ENCODE results near the gene FITM1.

The FITM1 gene

GRCh38 chr14:24145690-24146452 is 15.4 kb downstream of the FITM1 start:
- H3K36me3 ChIP-seq (ENCODE audit: control insufficient read depth in 1 of 2, insufficient read depth in 2 of 2, low read length in 2 of 2) = peaks cover 21 to 28% of the 10 kb centered on the region in 2 donors
- H3K27me3 ChIP-seq (ENCODE audit: low read depth, low read length) = no peaks in the 10 kb centered on the region
- H3K9me3 ChIP-seq (ENCODE audit: control insufficient read depth in 1 of 2, low read length in 2 of 2) = no peaks in the 10 kb centered on the region
- H3K4me1 ChIP-seq (ENCODE audit: control insufficient read depth in 1 of 2, insufficient read depth in 2 of 2, low read length in 2 of 2) = peaks cover 16 to 37% of the 10 kb centered on the region in 2 donors
- peak overlapping the region; percentile 80 to 94 for H3K4me3 ChIP-seq (ENCODE audit: low read depth in 1 of 2, low read length in 2 of 2)
- H3K27ac ChIP-seq (ENCODE audit: low read length) = peak overlapping the region; percentile 90

DNA sequence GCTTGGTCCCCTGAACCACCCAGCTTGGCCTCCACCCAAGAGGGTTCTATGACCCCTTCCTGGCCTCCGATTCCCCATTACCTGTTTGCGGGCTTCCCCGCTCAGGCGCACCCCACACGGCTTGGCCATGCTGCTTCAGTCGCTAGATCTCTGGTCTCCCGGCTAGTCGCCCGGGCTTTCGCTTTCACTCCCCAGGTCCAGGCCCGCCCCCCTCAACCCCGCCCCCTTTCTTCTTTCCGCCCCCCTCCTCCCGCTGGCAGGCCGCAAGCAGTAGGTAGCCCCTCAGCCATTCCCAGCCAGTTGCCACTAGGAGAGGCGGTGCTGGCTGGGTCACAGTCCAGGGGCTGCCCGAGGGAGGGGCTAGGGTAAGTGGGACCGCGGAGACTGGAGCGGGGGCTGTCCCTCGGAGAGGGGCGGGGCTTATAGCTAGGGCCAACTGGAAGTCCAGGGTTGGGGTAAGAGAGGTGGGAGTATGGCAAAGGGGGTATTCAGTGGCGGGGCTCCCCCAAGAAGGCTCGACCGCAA is 16.1 kb downstream of the FITM1 start, which contains the start of gene PSME2:
TSS of gene PSME2 (minus strand) at position 158 of the 525 bp plus-strand sequence. CDS start at position 129, 29 bp downstream.
- peak within 1 kb of the TSS; percentile 90 for H3K27ac ChIP-seq (ENCODE audit: low read length)

DNA sequence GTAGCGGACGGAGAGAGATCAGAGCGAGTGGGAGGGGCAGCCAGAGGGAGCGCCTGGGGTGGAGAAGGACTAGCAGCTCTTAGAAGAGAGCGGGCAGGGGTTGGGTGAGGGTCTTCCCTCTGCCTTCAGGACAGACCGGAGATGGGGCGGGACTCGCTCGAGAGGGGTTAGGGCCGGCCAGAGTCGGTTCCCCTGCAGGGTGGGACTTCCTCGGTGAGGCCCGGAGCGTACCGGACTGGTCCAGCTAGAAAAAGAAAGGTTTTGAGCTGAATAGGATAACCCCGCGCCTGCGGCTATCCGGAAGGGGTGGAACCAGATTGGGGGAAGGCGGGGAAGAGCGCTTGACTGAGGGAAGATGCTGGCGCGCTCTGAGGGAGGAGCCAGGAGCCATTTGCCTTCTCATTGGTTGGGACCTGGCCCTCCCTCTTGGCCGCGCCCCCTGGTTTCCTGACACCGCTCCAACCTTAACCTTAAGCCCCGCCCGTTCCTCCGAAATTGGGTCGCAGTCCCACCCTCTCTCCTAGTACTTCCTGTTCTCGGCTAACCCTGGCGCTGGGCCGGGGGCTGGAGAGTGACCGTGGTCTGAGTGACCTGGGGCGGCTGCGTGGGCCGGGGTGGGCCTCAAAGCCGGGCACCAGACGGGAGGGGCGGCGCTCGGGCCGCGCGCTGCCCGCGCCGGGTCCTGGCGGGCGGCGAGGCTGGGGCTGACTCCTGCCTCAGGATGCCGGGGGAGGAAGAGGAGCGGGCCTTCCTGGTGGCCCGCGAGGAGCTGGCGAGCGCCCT is 16.7 kb downstream of the FITM1 start, which contains the start of gene RNF31:
TSS of gene RNF31 (plus strand) at position 521 of the 783 bp plus-strand sequence. CDS start at position 722, 201 bp downstream.
- peaks cover 33 to 40% of the 10 kb centered on the region in 2 donors for H3K36me3 ChIP-seq (ENCODE audit: control insufficient read depth in 1 of 2, insufficient read depth in 2 of 2, low read length in 2 of 2)

More for the DNA sequence above, 16.1 kb downstream of the FITM1 start, which contains the start of gene PSME2:
- Histone ChIP-seq H3K4me1 (ENCODE audit: control insufficient read depth in 1 of 2, insufficient read depth in 2 of 2, low read length in 2 of 2) (peaks cover 16 to 37% of the 10 kb centered on the region in 2 donors), H3K9me3 (ENCODE audit: control insufficient read depth in 1 of 2, low read length in 2 of 2) (no peaks in the 10 kb centered on the region), H3K36me3 (ENCODE audit: control insufficient read depth in 1 of 2, insufficient read depth in 2 of 2, low read length in 2 of 2) (peaks cover 27 to 34% of the 10 kb centered on the region in 2 donors), H3K27me3 (ENCODE audit: low read depth, low read length) (no peaks in the 10 kb centered on the region), H3K4me3 (ENCODE audit: low read depth in 1 of 2, low read length in 2 of 2) (peak within 1 kb of the TSS; percentile 80 to 94)

GRCh38 chr14:24147761-24148428 is 17.4 kb downstream of the FITM1 start:
- Histone ChIP-seq H3K36me3 (ENCODE audit: control insufficient read depth in 1 of 2, insufficient read depth in 2 of 2, low read length in 2 of 2) (peaks cover 39 to 40% of the 10 kb centered on the region in 2 donors), H3K4me1 (ENCODE audit: control insufficient read depth in 1 of 2, insufficient read depth in 2 of 2, low read length in 2 of 2) (peaks cover 16 to 29% of the 10 kb centered on the region in 2 donors), H3K27ac (ENCODE audit: low read length) (peak overlapping the region; percentile 64), H3K4me3 (ENCODE audit: low read depth in 1 of 2, low read length in 2 of 2) (peak overlapping the region; percentile 80 to 94), H3K9me3 (ENCODE audit: control insufficient read depth in 1 of 2, low read length in 2 of 2) (no peaks in the 10 kb centered on the region), H3K27me3 (ENCODE audit: low read depth, low read length) (no peaks in the 10 kb centered on the region)

More for the DNA sequence above, 16.7 kb downstream of the FITM1 start, which contains the start of gene RNF31:
- H3K9me3 ChIP-seq (ENCODE audit: control insufficient read depth in 1 of 2, low read length in 2 of 2) = no peaks in the 10 kb centered on the region
- H3K4me3 ChIP-seq (ENCODE audit: low read depth in 1 of 2, low read length in 2 of 2) = peak within 1 kb of the TSS; percentile 80 to 94
- H3K27ac ChIP-seq (ENCODE audit: low read length) = peak within 1 kb of the TSS; percentile 90
- peaks cover 16 to 32% of the 10 kb centered on the region in 2 donors for H3K4me1 ChIP-seq (ENCODE audit: control insufficient read depth in 1 of 2, insufficient read depth in 2 of 2, low read length in 2 of 2)
- no peaks in the 10 kb centered on the region for H3K27me3 ChIP-seq (ENCODE audit: low read depth, low read length)

- Histone ChIP-seq H3K4me3 (ENCODE audit: low read depth in 1 of 2, low read length in 2 of 2) (no peak overlapping the region), H3K27ac (ENCODE audit: low read length) (no peak overlapping the region), H3K4me1 (ENCODE audit: control insufficient read depth in 1 of 2, insufficient read depth in 2 of 2, low read length in 2 of 2) (peaks cover 16 to 29% of the 10 kb centered on the region in 2 donors), H3K27me3 (ENCODE audit: low read depth, low read length) (no peaks in the 10 kb centered on the region), H3K9me3 (ENCODE audit: control insufficient read depth in 1 of 2, low read length in 2 of 2) (no peaks in the 10 kb centered on the region), H3K36me3 (ENCODE audit: control insufficient read depth in 1 of 2, insufficient read depth in 2 of 2, low read length in 2 of 2) (peaks cover 29 to 44% of the 10 kb centered on the region in 2 donors)
Observed at GRCh38 chr14:24149302-24149969, 19.0 kb downstream of the FITM1 start.

- no peak overlapping the region for H3K27ac ChIP-seq (ENCODE audit: low read length)
Observed at GRCh38 chr14:24150061-24150460, 19.6 kb downstream of the FITM1 start.

GRCh38 chr14:24150567-24150966 is 20.1 kb downstream of the FITM1 start:
- Histone ChIP-seq H3K27me3 (ENCODE audit: low read depth, low read length) (no peaks in the 10 kb centered on the region), H3K4me1 (ENCODE audit: control insufficient read depth in 1 of 2, insufficient read depth in 2 of 2, low read length in 2 of 2) (peaks cover 12 to 24% of the 10 kb centered on the region in 2 donors), H3K4me3 (ENCODE audit: low read depth in 1 of 2, low read length in 2 of 2) (no peak overlapping the region), H3K9me3 (ENCODE audit: control insufficient read depth in 1 of 2, low read length in 2 of 2) (no peaks in the 10 kb centered on the region), H3K36me3 (ENCODE audit: control insufficient read depth in 1 of 2, insufficient read depth in 2 of 2, low read length in 2 of 2) (peaks cover 40 to 56% of the 10 kb centered on the region in 2 donors), H3K27ac (ENCODE audit: low read length) (no peak overlapping the region)

More at GRCh38 chr14:24150061-24150460, 19.6 kb downstream of the FITM1 start:
- peaks cover 16 to 29% of the 10 kb centered on the region in 2 donors for H3K4me1 ChIP-seq (ENCODE audit: control insufficient read depth in 1 of 2, insufficient read depth in 2 of 2, low read length in 2 of 2)
- no peak overlapping the region for H3K4me3 ChIP-seq (ENCODE audit: low read depth in 1 of 2, low read length in 2 of 2)
- H3K9me3 ChIP-seq (ENCODE audit: control insufficient read depth in 1 of 2, low read length in 2 of 2) = no peaks in the 10 kb centered on the region
- peaks cover 35 to 51% of the 10 kb centered on the region in 2 donors for H3K36me3 ChIP-seq (ENCODE audit: control insufficient read depth in 1 of 2, insufficient read depth in 2 of 2, low read length in 2 of 2)
- H3K27me3 ChIP-seq (ENCODE audit: low read depth, low read length) = no peaks in the 10 kb centered on the region

DNA sequence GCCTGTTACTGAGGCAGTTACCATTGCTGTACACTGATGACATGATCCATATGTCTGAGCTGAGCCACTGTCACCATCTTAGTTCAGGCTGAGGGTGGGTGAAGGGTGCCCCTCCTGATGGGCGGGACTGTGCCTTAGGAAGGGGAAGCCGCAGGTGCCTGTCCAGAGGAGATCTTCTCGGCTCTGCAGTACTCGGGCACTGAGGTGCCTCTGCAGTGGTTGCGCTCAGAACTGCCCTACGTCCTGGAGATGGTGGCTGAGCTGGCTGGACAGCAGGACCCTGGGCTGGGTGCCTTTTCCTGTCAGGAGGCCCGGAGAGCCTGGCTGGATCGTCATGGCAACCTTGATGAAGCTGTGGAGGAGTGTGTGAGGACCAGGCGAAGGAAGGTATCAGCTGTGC is 20.5 kb downstream of the FITM1 start:
- H3K4me3 ChIP-seq (ENCODE audit: low read depth in 1 of 2, low read length in 2 of 2) = no peak overlapping the region
- peaks cover 8 to 20% of the 10 kb centered on the region in 2 donors for H3K4me1 ChIP-seq (ENCODE audit: control insufficient read depth in 1 of 2, insufficient read depth in 2 of 2, low read length in 2 of 2)
- peaks cover 44 to 59% of the 10 kb centered on the region in 2 donors for H3K36me3 ChIP-seq (ENCODE audit: control insufficient read depth in 1 of 2, insufficient read depth in 2 of 2, low read length in 2 of 2)
- H3K27ac ChIP-seq (ENCODE audit: low read length) = no peak overlapping the region
- no peaks in the 10 kb centered on the region for H3K27me3 ChIP-seq (ENCODE audit: low read depth, low read length)
- no peaks in the 10 kb centered on the region for H3K9me3 ChIP-seq (ENCODE audit: control insufficient read depth in 1 of 2, low read length in 2 of 2)

DNA sequence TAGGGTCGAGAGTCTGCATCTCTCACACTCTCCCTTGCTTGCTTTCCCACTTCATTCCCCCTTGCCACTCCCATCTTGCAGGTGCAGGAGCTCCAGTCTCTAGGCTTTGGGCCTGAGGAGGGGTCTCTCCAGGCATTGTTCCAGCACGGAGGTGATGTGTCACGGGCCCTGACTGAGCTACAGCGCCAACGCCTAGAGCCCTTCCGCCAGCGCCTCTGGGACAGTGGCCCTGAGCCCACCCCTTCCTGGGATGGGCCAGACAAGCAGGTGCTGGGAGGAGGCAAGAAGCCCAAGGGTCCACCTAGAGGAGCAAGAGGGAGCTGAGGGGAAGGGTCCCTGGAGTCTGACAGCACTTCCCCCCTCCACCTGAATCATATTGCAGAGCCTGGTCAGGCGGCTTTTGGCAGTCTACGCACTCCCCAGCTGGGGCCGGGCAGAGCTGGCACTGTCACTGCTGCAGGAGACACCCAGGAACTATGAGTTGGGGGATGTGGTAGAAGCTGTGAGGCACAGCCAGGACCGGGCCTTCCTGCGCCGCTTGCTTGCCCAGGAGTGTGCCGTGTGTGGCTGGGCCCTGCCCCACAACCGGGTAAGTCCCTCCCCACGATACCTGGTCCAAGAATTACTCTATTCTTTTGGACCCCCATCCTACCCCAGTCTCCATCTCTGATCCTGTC is 21.1 kb downstream of the FITM1 start:
- no peak overlapping the region for H3K4me3 ChIP-seq (ENCODE audit: low read depth in 1 of 2, low read length in 2 of 2)
- no peak overlapping the region for H3K27ac ChIP-seq (ENCODE audit: low read length)
- H3K36me3 ChIP-seq (ENCODE audit: control insufficient read depth in 1 of 2, insufficient read depth in 2 of 2, low read length in 2 of 2) = peaks cover 45 to 65% of the 10 kb centered on the region in 2 donors
- H3K4me1 ChIP-seq (ENCODE audit: control insufficient read depth in 1 of 2, insufficient read depth in 2 of 2, low read length in 2 of 2) = peaks cover 8 to 18% of the 10 kb centered on the region in 2 donors
- no peaks in the 10 kb centered on the region for H3K9me3 ChIP-seq (ENCODE audit: control insufficient read depth in 1 of 2, low read length in 2 of 2)
- H3K27me3 ChIP-seq (ENCODE audit: low read depth, low read length) = no peaks in the 10 kb centered on the region

DNA sequence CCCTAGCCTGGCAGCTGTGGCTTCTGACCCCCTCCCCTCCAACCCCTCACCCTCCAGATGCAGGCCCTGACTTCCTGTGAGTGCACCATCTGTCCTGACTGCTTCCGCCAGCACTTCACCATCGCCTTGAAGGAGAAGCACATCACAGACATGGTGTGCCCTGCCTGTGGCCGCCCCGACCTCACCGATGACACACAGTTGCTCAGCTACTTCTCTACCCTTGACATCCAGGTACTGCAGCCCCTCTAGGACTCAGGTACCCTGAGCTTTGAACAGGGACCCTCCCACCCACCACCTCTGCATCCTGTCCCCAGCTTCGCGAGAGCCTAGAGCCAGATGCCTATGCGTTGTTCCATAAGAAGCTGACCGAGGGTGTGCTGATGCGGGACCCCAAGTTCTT is 24.6 kb downstream of the FITM1 start:
- H3K27me3 ChIP-seq (ENCODE audit: low read depth, low read length) = no peaks in the 10 kb centered on the region
- H3K27ac ChIP-seq (ENCODE audit: low read length) = no peak overlapping the region
- no peaks in the 10 kb centered on the region for H3K9me3 ChIP-seq (ENCODE audit: control insufficient read depth in 1 of 2, low read length in 2 of 2)
- H3K4me1 ChIP-seq (ENCODE audit: control insufficient read depth in 1 of 2, insufficient read depth in 2 of 2, low read length in 2 of 2) = no peaks in the 10 kb centered on the region
- peaks cover 61 to 78% of the 10 kb centered on the region in 2 donors for H3K36me3 ChIP-seq (ENCODE audit: control insufficient read depth in 1 of 2, insufficient read depth in 2 of 2, low read length in 2 of 2)
- no peak overlapping the region for H3K4me3 ChIP-seq (ENCODE audit: low read depth in 1 of 2, low read length in 2 of 2)
